ENCODE measurements around the gene AATK. TPM values are rescaled to one million over a fixed set of nuclear protein-coding genes. Genes with fewer than 3 reads are reported as not detected.
A peak's percentile ranks its signal among the peaks of the same experiment; 100 is the strongest.

AATK gene
- total and polyA plus RNA-seq, 9 of the 15 experiments (the other 6 are each of a cell fraction or from before 2014, with no cell fraction given), result 0.11 to 0.55 (median 0.38) TPM; not detected in 5

GRCh38 chr17:81187120-81187519 is 21.1 kb upstream of the AATK start:
- WGBS (ENCODE audit: insufficient coverage, low coverage, missing lambda C conversion rate), result 64% methylated on average over 9 of the region's 11 CpGs
- H3K9ac ChIP-seq (ENCODE audit: insufficient read depth in 1 of 2, low read depth in 2 of 2, low read length in 2 of 2), result peak overlapping the region in 1 of 2 experiments; percentile 77; a peak in 2 of 4 replicates
- no peaks in the 10 kb centered on the region for H3K79me2 ChIP-seq (ENCODE audit: control insufficient read depth, insufficient read depth, low read length)
- ATAC-seq (no peak), DNase-seq (ENCODE audit: extremely low read depth in 1 of 4, low spot score in 3 of 4) (no peak), FAIRE-seq (no peak)
- no peaks in the 10 kb centered on the region; the same call in 1 of the 2 replicates for H4K20me1 ChIP-seq (replicated peaks; ENCODE audit: control insufficient read depth, insufficient read depth, low read length)
- H3K4me1 ChIP-seq (replicated peaks in 1 of 2; ENCODE audit: control insufficient read depth in 2 of 2, insufficient read depth in 2 of 2, low read length in 2 of 2), result peaks cover 0 to 62% of the 10 kb centered on the region in 2 experiments; a peak in 2 of 5 replicates
- no peaks in the 10 kb centered on the region for H3K9me1 ChIP-seq (ENCODE audit: control insufficient read depth, insufficient read depth, low read length)
- no TSS peak for BruUV-seq (replicated peaks)
- H3K27ac ChIP-seq (ENCODE audit: extremely low read depth, low read depth, low read length), result no peak overlapping the region
- ChIA-PET POLR2A (interaction anchor here (1.1 kb wide), 1 partner anchor 8 kb away, joined by 5 read pairs; no protein-coding TSS in a partner anchor), CTCF (ENCODE audit: low intra/inter-chr PET ratio) (no interaction called here)
- no peaks in the 10 kb centered on the region for H3K9me3 ChIP-seq (replicated peaks; ENCODE audit: control insufficient read depth, insufficient read depth, low read depth, low read length)
- H2AFZ ChIP-seq (ENCODE audit: low read depth, low read length), result no peak overlapping the region
- H3K27me3 ChIP-seq (ENCODE audit: control insufficient read depth in 2 of 2, insufficient read depth in 2 of 2, low read length in 2 of 2), result peaks cover 5 to 16% of the 10 kb centered on the region in 2 experiments; a peak in 3 of 5 replicates
- H3K4me2 ChIP-seq (ENCODE audit: insufficient read depth, low read length), result no peak overlapping the region
- in situ Hi-C loops (cut with MboI), result no loop called here
- TF ChIP-seq ZNF696 (CRISPR knock-in tag; conservative IDR thresholded peaks at IDR 0.05), result no peak
- intact Hi-C loops (cut with micrococcal nuclease), result no loop called here
- no peak overlapping the region for H3K4me3 ChIP-seq
- no peaks in the 10 kb centered on the region for H3K36me3 ChIP-seq (ENCODE audit: control insufficient read depth, insufficient read depth, low read length)

GRCh38 chr17:81186203-81186602 is 20.2 kb upstream of the AATK start:
- TF ChIP-seq GATA2 (CRISPR knock-in tag; IDR thresholded peaks at IDR 0.05) (no peak), USF2 (CRISPR knock-in tag; IDR thresholded peaks at IDR 0.05) (peak; percentile 47), HES1 (IDR thresholded peaks at IDR 0.05; ENCODE audit: low read depth) (no peak), RAD51 (IDR thresholded peaks at IDR 0.05; ENCODE audit: borderline replicate concordance, low read depth) (peak; percentile 41; the same call in 1 of the 2 replicates), USF1 (CRISPR knock-in tag; IDR thresholded peaks at IDR 0.05) (peak; percentile 69)
- Histone ChIP-seq H3K27me3 (ENCODE audit: control insufficient read depth in 2 of 2, insufficient read depth in 2 of 2, low read length in 2 of 2) (peaks cover 8 to 22% of the 10 kb centered on the region in 2 experiments; a peak in 4 of 5 replicates), H3K79me2 (ENCODE audit: control insufficient read depth, insufficient read depth, low read length) (no peaks in the 10 kb centered on the region), H2AFZ (ENCODE audit: low read depth, low read length) (no peak overlapping the region), H3K9ac (ENCODE audit: insufficient read depth in 1 of 2, low read depth in 2 of 2, low read length in 2 of 2) (0 out of 4 replicates have a peak overlapping the region, but pooled peaks of 1 of the 2 experiments have one; percentile 58), H3K9me1 (ENCODE audit: control insufficient read depth, insufficient read depth, low read length) (no peaks in the 10 kb centered on the region), H3K4me1 (replicated peaks in 1 of 2; ENCODE audit: control insufficient read depth in 2 of 2, insufficient read depth in 2 of 2, low read length in 2 of 2) (peaks cover 0 to 64% of the 10 kb centered on the region in 2 experiments; a peak in 2 of 5 replicates), H3K9me3 (replicated peaks; ENCODE audit: control insufficient read depth, insufficient read depth, low read depth, low read length) (no peaks in the 10 kb centered on the region), H3K4me3 (no peak overlapping the region), H3K27ac (ENCODE audit: extremely low read depth, low read depth, low read length) (no peak overlapping the region), H3K36me3 (ENCODE audit: control insufficient read depth, insufficient read depth, low read length) (no peaks in the 10 kb centered on the region), H3K4me2 (ENCODE audit: insufficient read depth, low read length) (no peak overlapping the region), H4K20me1 (replicated peaks; ENCODE audit: control insufficient read depth, insufficient read depth, low read length) (no peaks in the 10 kb centered on the region; the same call in 1 of the 2 replicates)
- intact Hi-C loops (cut with micrococcal nuclease), result no loop called here
- WGBS (ENCODE audit: insufficient coverage, low coverage, missing lambda C conversion rate), result 22% methylated on average over 5 of the region's 7 CpGs
- in situ Hi-C loops (cut with MboI), result no loop called here
- POLR2A ChIA-PET, result no interaction called here
- CTCF ChIA-PET (ENCODE audit: low intra/inter-chr PET ratio), result no interaction called here
- no peak for DNase-seq (ENCODE audit: extremely low read depth in 1 of 4, low spot score in 3 of 4)
- BruUV-seq (replicated peaks), result no TSS peak
- no peak for FAIRE-seq
- no peak for ATAC-seq
